ENCODE measurements around the gene GAK. TPM values are rescaled to one million over a fixed set of nuclear protein-coding genes. Genes with fewer than 3 reads are reported as not detected.
A peak's percentile ranks its signal among the peaks of the same experiment; 100 is the strongest.

GAK gene
- total and polyA plus RNA-seq, 8 donors, result 47.5 to 226 (median 64.8) TPM

DNA sequence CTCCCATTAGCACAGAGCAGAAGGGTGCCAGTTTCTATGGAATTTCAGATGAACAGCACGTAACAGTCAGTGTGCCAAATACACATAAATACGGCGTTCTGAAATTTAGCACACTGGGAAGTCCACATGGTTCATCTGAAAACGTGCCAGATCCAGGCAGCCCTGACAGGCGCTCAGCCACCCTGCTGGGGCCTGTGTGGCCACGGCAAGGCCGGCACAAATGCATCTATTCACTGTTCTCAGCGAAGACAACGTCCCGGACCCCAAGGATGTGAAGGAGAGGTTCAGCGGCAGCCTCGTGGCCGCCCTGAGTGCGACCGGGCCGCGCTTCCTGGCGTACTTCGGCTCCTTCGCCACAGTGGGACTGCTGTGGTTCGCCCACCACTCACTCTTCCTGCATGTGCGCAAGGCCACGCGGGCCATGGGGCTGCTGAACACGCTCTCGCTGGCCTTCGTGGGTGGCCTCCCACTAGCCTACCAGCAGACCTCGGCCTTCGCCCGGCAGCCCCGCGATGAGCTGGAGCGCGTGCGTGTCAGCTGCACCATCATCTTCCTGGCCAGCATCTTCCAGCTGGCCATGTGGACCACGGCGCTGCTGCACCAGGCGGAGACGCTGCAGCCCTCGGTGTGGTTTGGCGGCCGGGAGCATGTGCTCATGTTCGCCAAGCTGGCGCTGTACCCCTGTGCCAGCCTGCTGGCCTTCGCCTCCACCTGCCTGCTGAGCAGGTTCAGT is 25.6 kb upstream of the GAK start:
- H3K36me3 ChIP-seq, result no peaks in the 10 kb centered on the region

DNA sequence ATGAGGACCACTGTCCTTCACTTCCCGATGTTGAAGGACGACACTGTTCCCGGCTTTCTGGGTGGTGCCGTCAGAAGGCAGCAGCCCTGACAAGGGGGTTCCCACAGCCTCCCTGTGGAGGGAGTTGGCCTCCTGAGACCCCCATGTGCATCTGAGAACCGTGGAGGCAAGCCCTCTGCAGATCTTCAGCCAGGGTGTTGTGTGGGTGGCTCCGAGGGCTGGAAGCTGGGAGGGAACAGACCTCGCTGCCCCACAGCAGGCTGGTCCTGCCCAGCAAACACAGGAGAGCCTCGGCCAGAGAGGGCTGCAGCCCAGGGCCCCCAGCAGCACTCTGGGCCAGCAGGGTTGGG is 25.1 kb upstream of the GAK start:
- Histone ChIP-seq H3K4me1 (no peaks in the 10 kb centered on the region), H3K27me3 (no peaks in the 10 kb centered on the region), H3K36me3 (no peaks in the 10 kb centered on the region), H3K9me3 (no peaks in the 10 kb centered on the region), H3K27ac (no peak overlapping the region), H3K4me3 (no peak overlapping the region)
- intact Hi-C loops (cut with DNase I), result no loop called here
- FAIRE-seq, result no peak
- no peak for DNase-seq
- no peak for ATAC-seq
- TF ChIP-seq, protein P1, sequence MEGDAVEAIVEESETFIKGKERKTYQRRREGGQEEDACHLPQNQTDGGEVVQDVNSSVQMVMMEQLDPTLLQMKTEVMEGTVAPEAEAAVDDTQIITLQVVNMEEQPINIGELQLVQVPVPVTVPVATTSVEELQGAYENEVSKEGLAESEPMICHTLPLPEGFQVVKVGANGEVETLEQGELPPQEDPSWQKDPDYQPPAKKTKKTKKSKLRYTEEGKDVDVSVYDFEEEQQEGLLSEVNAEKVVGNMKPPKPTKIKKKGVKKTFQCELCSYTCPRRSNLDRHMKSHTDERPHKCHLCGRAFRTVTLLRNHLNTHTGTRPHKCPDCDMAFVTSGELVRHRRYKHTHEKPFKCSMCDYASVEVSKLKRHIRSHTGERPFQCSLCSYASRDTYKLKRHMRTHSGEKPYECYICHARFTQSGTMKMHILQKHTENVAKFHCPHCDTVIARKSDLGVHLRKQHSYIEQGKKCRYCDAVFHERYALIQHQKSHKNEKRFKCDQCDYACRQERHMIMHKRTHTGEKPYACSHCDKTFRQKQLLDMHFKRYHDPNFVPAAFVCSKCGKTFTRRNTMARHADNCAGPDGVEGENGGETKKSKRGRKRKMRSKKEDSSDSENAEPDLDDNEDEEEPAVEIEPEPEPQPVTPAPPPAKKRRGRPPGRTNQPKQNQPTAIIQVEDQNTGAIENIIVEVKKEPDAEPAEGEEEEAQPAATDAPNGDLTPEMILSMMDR (IDR thresholded peaks at IDR 0.05), result no peak
- WGBS, 2 donors, result 78 to 83% methylated on average over 8 of the region's 8 CpGs

More for the DNA sequence above, 25.6 kb upstream of the GAK start:
- Histone ChIP-seq H3K4me3 (no peak overlapping the region), H3K4me1 (no peaks in the 10 kb centered on the region), H3K27ac (no peak overlapping the region), H3K9me3 (no peaks in the 10 kb centered on the region), H3K27me3 (no peaks in the 10 kb centered on the region)
- FAIRE-seq (no peak), ATAC-seq (no peak), DNase-seq (peak in 4 of 6 donors; percentile 2 to 67 (median 32))
- intact Hi-C loops (cut with DNase I), result no loop called here
- 94 to 95% methylated on average over 45 of the region's 45 CpGs for WGBS, 2 donors
- TF ChIP-seq, protein P1 (IDR thresholded peaks at IDR 0.05), result no peak

DNA sequence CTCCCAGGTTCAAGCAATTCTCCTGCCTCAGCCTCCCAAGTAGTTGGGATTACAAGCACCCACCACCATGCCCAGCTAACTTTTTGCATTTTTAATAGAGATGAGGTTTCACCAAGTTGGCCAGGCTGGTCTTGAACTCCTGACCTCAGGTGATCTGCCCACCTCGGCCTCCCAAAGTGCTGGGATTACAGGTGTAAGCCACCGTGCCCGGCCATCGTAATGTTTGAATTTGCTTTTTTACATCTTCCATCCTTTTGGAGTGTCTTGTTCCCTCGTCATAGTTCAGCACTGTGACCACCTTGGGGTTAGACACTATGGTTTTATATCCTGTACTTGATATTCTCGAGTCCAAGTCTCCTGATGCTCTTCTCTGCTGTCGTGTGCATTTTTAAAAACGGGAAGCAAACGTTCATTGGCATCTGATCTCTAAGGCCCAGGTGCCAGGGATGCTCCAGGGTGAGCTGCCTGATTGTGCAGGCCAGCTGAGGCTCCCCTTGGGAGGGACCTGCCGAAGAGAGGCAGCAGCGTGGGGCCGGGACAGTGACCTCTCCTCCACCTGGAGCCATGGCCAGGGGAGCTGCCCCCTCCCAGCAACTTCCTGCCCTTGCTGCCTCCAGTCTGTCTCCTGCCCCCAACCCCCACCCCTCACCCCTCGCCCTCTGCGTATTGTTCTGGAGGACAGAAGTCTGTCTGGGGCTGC is 24.6 kb upstream of the GAK start:
- 79 to 82% methylated on average over 14 of the region's 14 CpGs for WGBS, 2 donors

DNA sequence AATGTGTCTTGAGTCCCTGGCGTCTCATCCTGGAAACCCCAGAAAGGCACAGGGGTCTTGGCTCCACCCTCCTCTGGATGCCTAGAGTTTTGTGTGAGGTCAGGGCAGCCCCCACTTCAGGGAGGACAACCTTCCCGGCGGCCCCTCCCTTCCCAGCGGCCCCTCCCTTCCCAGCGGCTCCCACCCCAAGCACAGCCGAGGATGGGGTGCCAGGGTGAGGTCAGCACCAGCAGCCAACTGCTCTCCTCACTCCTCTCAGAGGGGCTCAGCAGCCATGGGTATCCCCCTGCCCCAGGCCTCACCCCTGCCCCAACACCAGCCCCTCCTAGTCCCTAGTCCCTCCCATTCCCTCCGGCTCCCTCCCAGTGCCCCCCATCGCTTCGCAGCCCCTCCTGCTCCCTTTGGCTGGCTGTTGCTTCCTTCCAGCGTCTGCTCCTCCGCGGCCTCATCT is 23.8 kb upstream of the GAK start:
- H3K27me3 ChIP-seq, result no peaks in the 10 kb centered on the region
- 84 to 91% methylated on average over 10 to 12 of the region's 12 CpGs for WGBS, 2 donors
- H3K4me3 ChIP-seq, result no peak overlapping the region
- peak in 2 of 6 donors; percentile 1 to 44 for DNase-seq
- ATAC-seq, result no peak
- H3K36me3 ChIP-seq, result no peaks in the 10 kb centered on the region
- FAIRE-seq, result no peak
- intact Hi-C loops (cut with DNase I), result no loop called here
- H3K4me1 ChIP-seq, result no peaks in the 10 kb centered on the region
- no peaks in the 10 kb centered on the region for H3K9me3 ChIP-seq
- TF ChIP-seq, protein P1 (IDR thresholded peaks at IDR 0.05), result no peak
- H3K27ac ChIP-seq, result no peak overlapping the region

More for the DNA sequence above, 24.6 kb upstream of the GAK start:
- no peaks in the 10 kb centered on the region for H3K9me3 ChIP-seq
- ATAC-seq (no peak), FAIRE-seq (no peak), DNase-seq (peak in 2 of 6 donors; percentile 1 to 49)
- H3K27ac ChIP-seq, result no peak overlapping the region
- no peak overlapping the region for H3K4me3 ChIP-seq
- TF ChIP-seq, protein P1 (IDR thresholded peaks at IDR 0.05), result no peak
- H3K27me3 ChIP-seq, result no peaks in the 10 kb centered on the region
- intact Hi-C loops (cut with DNase I), result no loop called here
- H3K4me1 ChIP-seq, result no peaks in the 10 kb centered on the region
- no peaks in the 10 kb centered on the region for H3K36me3 ChIP-seq

Measured in pancreas (tissue), 10 donors.